Liver (tissue), 9 donors: Measurements from ENCODE around the gene ZFC3H1. TPM values are rescaled to one million over a fixed set of nuclear protein-coding genes. Genes with fewer than 3 reads are reported as not detected.

Experiments
- DNase-seq: peaks from one replicate; pipeline ENCODE4 v3.0.0-alpha.2; 2017; ENCODE audit warnings: low spot score
- H3K27ac ChIP-seq, 2 donors: one replicate each; pipeline ENCODE4 v1.7.0; 2013; ENCODE audit warnings: inconsistent platforms in 2 of 2, low read length in 2 of 2, control low read depth in 1 of 2, low read depth in 1 of 2, mild to moderate bottlenecking in 1 of 2
- H3K27me3 ChIP-seq, 4 donors: one replicate each; pipeline versions ENCODE4 v1.6.1 to v1.7.0; 2013; ENCODE audit warnings: low read length in 3 of 4, inconsistent platforms in 1 of 4, mild to moderate bottlenecking in 1 of 4, moderate library complexity in 1 of 4; ENCODE audit not compliant: control insufficient read depth in 4 of 4, insufficient read depth in 4 of 4
- H3K36me3 ChIP-seq, 4 donors: one replicate each; pipeline versions ENCODE4 v1.6.1 to v1.7.0; 2013; ENCODE audit warnings: low read length in 3 of 4, mild to moderate bottlenecking in 3 of 4, low read depth in 1 of 4, moderate library complexity in 1 of 4; ENCODE audit not compliant: control insufficient read depth in 4 of 4, insufficient read depth in 3 of 4
- H3K4me1 ChIP-seq, 4 donors: one replicate each; pipeline versions ENCODE4 v1.6.1 to v1.7.0; 2013; ENCODE audit warnings: low read length in 3 of 4, mild to moderate bottlenecking in 3 of 4, moderate library complexity in 1 of 4; ENCODE audit not compliant: control insufficient read depth in 4 of 4, insufficient read depth in 4 of 4
- H3K4me3 ChIP-seq, 3 donors: one replicate each; pipeline versions ENCODE4 v1.6.1 to v1.7.0; 2013; ENCODE audit warnings: low read length in 3 of 3, control low read depth in 1 of 3, low read depth in 1 of 3, mild to moderate bottlenecking in 1 of 3
- H3K9ac ChIP-seq, 2 donors: one replicate each; pipeline ENCODE4 v1.7.0; 2013; ENCODE audit warnings: low read length in 2 of 2, mild to moderate bottlenecking in 2 of 2, moderate library complexity in 2 of 2, control low read depth in 1 of 2, low read depth in 1 of 2
- H3K9me3 ChIP-seq, 4 donors: one replicate each; pipeline versions ENCODE4 v1.6.1 to v1.7.0; 2013; ENCODE audit warnings: low read length in 3 of 4; ENCODE audit not compliant: control insufficient read depth in 4 of 4
- EGR1 ChIP-seq, 2 donors: IDR thresholded peaks; 2 replicates each; pipeline ENCODE4 v1.6.1; 2016 to 2018; ENCODE audit warnings: antibody characterized with exemption in 2 of 2, low read depth in 2 of 2
- FOXA1 ChIP-seq: IDR thresholded peaks from 2 replicates; pipeline ENCODE4 v1.6.1; 2016; ENCODE audit warnings: antibody characterized with exemption
- FOXA2 ChIP-seq: IDR thresholded peaks from 2 replicates; pipeline ENCODE4 v1.6.1; 2016; ENCODE audit warnings: antibody characterized with exemption
- GABPA ChIP-seq, 2 donors: IDR thresholded peaks in 1 of 2; conservative IDR thresholded peaks in 1 of 2; 2 replicates each; pipeline ENCODE4 v1.6.1; 2016; ENCODE audit warnings: antibody characterized with exemption in 2 of 2, mild to moderate bottlenecking in 1 of 2, moderate library complexity in 1 of 2
- HNF4A ChIP-seq, 2 donors: conservative IDR thresholded peaks; 2 replicates each; pipeline ENCODE4 v1.6.1; 2016; ENCODE audit warnings: antibody characterized with exemption in 2 of 2, mild to moderate bottlenecking in 2 of 2
- HNF4G ChIP-seq: IDR thresholded peaks from 2 replicates; pipeline ENCODE4 v1.6.1; 2016; ENCODE audit warnings: antibody characterized with exemption
- JUND ChIP-seq, 2 donors: IDR thresholded peaks; 2 replicates each; pipeline ENCODE4 v1.6.1; 2016; ENCODE audit warnings: antibody characterized with exemption in 2 of 2
- MAX ChIP-seq: IDR thresholded peaks from 2 replicates; pipeline ENCODE4 v1.6.1; 2016; ENCODE audit warnings: antibody characterized with exemption
- RAD21 ChIP-seq, 2 donors: IDR thresholded peaks; 2 replicates each; pipeline ENCODE4 v1.6.1; 2016; ENCODE audit warnings: antibody characterized with exemption in 2 of 2, mild to moderate bottlenecking in 2 of 2
- SP1 ChIP-seq: IDR thresholded peaks from 2 replicates; pipeline ENCODE4 v1.6.1; 2018; ENCODE audit warnings: antibody characterized with exemption, mild to moderate bottlenecking
- TAF1 ChIP-seq: conservative IDR thresholded peaks from 2 replicates; pipeline ENCODE4 v1.6.1; 2016; ENCODE audit warnings: antibody characterized with exemption, mild to moderate bottlenecking
- YY1 ChIP-seq: IDR thresholded peaks from 2 replicates; pipeline ENCODE4 v1.6.1; 2016; ENCODE audit warnings: antibody characterized with exemption, mild to moderate bottlenecking
- ZBTB33 ChIP-seq: IDR thresholded peaks from 2 replicates; pipeline ENCODE4 v1.6.1; 2016; ENCODE audit warnings: antibody characterized with exemption
- WGBS: extraction: QIAGEN DNeasy Blood & Tissue Kit; methylation state at CpG from one replicate; pipeline ENCODE4 v1.1.7; 2013; 5-methylcytosine and 5-hydroxymethylcytosine counted together
- polyA plus RNA-seq, 2 donors: library from polyadenylated mRNA; stranded (reverse) in 1 of 2; unstranded in 1 of 2; fragments of 200-250 nt in 1 of 2; fragments of >200 nt in 1 of 2; fragmentation: Nextera tagmentation in 1 of 2; extraction: Ambion mirVana in 1 of 2; gene quantifications; one replicate each; pipeline versions ENCODE4 v1.2.1 to v1.2.3, GENCODE V29; 2013 to 2015
- total RNA-seq, 2 donors: library from RNA; depleted of rRNA; stranded (reverse); fragments of >200 nt; gene quantifications; one replicate each; pipeline ENCODE4 v1.2.3, GENCODE V29; 2014
- TF ChIP-seq, protein P1 (sequence below): fragments of 150-350 bp; IDR thresholded peaks from 2 replicates; pipeline ENCODE4 v1.5.1; 2017; ENCODE audit warnings: improper control_type of control experiment, low read depth, low read length; ENCODE audit not compliant: missing input control
- TF ChIP-seq, protein P2 (sequence below): IDR thresholded peaks from 2 replicates; pipeline ENCODE4 v1.6.1; 2016; ENCODE audit warnings: antibody characterized with exemption
- donor health status: healthy.
- donor health status: healthy.
- donor health status: healthy.
- donor health status: healthy.
- donor health status: healthy.

ZFC3H1 gene
- total and polyA plus RNA-seq, 4 donors = 3.4 to 32.3 (median 8.6) TPM

DNA sequence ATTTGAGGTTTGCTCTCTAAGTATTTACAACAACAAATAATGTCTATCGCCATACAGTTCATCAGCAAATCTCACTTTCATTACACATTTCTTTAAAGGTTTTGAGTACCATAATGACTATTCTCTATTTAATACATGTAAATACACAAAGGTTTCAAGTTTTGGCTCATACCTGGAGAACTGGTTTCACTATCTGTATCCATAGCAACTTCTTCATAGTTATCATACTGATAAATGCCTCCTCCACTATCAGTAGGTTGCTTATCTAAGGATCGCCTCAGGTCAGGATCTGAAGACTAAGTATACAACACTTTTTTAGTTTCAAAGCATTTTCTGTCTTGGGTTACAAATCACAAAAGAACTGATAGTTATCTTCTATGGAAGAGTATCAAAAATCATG lies 21.4 kb downstream of the ZFC3H1 start:
- TF ChIP-seq ZBTB33 = no peak
- TF ChIP-seq FOXA2 = no peak
- no peak for TF ChIP-seq YY1
- no peak for TF ChIP-seq HNF4A (conservative IDR thresholded peaks at IDR 0.05)
- TF ChIP-seq RAD21 (IDR thresholded peaks at IDR 0.05) = no peak
- no peak for TF ChIP-seq FOXA1
- no peak for TF ChIP-seq JUND (IDR thresholded peaks at IDR 0.05)
- Histone ChIP-seq H3K4me3 (no peak overlapping the region), H3K4me1 (no peaks in the 10 kb centered on the region), H3K27me3 (no peaks in the 10 kb centered on the region), H3K9ac (no peak overlapping the region), H3K9me3 (no peaks in the 10 kb centered on the region), H3K36me3 (peaks cover 10 to 55% (median 41%) of the 10 kb centered on the region in 4 donors), H3K27ac (no peak overlapping the region)
- 91% methylated on average over 2 of the region's 2 CpGs for WGBS
- DNase-seq = no peak

DNA sequence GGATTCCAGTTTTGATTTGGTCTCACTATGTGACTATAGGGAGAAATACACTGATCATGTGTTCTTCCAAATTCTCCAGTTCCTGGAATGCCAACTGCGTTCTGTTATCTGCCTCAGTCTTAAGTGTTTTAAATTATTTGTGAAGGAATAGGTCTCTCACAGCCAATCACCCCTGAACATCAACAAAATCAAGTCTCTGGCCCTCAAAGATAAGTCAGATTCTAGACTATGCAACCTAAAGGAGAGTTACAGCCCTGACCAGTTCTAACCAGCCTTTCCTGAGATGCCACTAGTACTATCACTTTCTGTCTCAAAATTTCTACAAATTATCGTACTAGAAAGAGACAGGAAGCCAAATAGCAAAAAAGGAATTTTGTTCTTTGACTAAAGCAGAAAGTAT lies 22.3 kb downstream of the ZFC3H1 start:
- no peak overlapping the region for H3K9ac ChIP-seq
- WGBS = 89% methylated on average over 2 of the region's 2 CpGs
- H3K4me1 ChIP-seq = no peaks in the 10 kb centered on the region
- no peaks in the 10 kb centered on the region for H3K27me3 ChIP-seq
- H3K4me3 ChIP-seq = no peak overlapping the region
- TF ChIP-seq YY1 = no peak
- TF ChIP-seq EGR1 (IDR thresholded peaks at IDR 0.05; ENCODE audit: low read depth in 2 of 2) = no peak
- no peak for TF ChIP-seq GABPA (IDR thresholded peaks at IDR 0.05 in 1 of 2, conservative IDR thresholded peaks at IDR 0.05 in 1 of 2)
- no peak for TF ChIP-seq TAF1
- TF ChIP-seq MAX = no peak
- H3K9me3 ChIP-seq = no peaks in the 10 kb centered on the region
- no peak for DNase-seq
- peaks cover 10 to 55% (median 37%) of the 10 kb centered on the region in 4 donors for H3K36me3 ChIP-seq
- H3K27ac ChIP-seq = no peak overlapping the region

DNA sequence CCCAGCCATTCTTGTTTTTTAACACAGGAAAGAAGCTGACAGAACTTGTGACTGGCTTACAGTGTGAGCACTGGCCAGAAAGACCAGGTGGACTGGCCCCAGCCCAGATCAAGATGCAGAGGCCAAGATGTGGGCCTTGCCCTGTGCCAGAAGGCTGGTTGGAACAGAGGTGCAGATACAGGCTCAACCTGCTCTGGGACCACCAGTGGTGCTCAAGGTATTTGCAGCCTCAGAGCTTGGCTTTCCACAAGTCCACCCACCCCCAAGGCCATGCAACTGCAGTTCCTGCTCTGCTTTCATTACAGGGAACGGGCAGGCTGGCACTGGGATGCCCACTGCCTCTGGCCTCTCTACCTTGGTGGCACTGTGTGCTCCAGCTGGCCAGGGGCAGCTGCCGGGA lies 23.3 kb downstream of the ZFC3H1 start:
- H3K9me3 ChIP-seq = no peaks in the 10 kb centered on the region
- DNase-seq = no peak
- H3K4me3 ChIP-seq = no peak overlapping the region
- 97% methylated on average over 2 of the region's 2 CpGs for WGBS
- H3K4me1 ChIP-seq = no peaks in the 10 kb centered on the region
- H3K36me3 ChIP-seq = peaks cover 10 to 63% (median 42%) of the 10 kb centered on the region in 4 donors
- TF ChIP-seq SP1 = no peak
- TF ChIP-seq, protein P1, sequence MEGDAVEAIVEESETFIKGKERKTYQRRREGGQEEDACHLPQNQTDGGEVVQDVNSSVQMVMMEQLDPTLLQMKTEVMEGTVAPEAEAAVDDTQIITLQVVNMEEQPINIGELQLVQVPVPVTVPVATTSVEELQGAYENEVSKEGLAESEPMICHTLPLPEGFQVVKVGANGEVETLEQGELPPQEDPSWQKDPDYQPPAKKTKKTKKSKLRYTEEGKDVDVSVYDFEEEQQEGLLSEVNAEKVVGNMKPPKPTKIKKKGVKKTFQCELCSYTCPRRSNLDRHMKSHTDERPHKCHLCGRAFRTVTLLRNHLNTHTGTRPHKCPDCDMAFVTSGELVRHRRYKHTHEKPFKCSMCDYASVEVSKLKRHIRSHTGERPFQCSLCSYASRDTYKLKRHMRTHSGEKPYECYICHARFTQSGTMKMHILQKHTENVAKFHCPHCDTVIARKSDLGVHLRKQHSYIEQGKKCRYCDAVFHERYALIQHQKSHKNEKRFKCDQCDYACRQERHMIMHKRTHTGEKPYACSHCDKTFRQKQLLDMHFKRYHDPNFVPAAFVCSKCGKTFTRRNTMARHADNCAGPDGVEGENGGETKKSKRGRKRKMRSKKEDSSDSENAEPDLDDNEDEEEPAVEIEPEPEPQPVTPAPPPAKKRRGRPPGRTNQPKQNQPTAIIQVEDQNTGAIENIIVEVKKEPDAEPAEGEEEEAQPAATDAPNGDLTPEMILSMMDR = no peak
- no peak for TF ChIP-seq YY1
- TF ChIP-seq, protein P2, sequence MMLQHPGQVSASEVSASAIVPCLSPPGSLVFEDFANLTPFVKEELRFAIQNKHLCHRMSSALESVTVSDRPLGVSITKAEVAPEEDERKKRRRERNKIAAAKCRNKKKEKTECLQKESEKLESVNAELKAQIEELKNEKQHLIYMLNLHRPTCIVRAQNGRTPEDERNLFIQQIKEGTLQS = no peak
- TF ChIP-seq FOXA2 = no peak
- TF ChIP-seq HNF4G = no peak
- TF ChIP-seq HNF4A (conservative IDR thresholded peaks at IDR 0.05) = no peak
- no peak for TF ChIP-seq ZBTB33
- no peak for TF ChIP-seq TAF1
- TF ChIP-seq MAX = no peak
- no peak overlapping the region for H3K27ac ChIP-seq
- H3K9ac ChIP-seq = no peak overlapping the region
- H3K27me3 ChIP-seq = no peaks in the 10 kb centered on the region
